ENCODE measurements around the gene FOXN1.
A peak's percentile ranks its signal among the peaks of the same experiment; 100 is the strongest.

Gene FOXN1

GRCh38 chr17:28526381-28526780, 20.2 kb downstream of the FOXN1 start:
- no peak for DNase-seq (ENCODE audit: low spot score)

GRCh38 chr17:28527181-28527681, 21.1 kb downstream of the FOXN1 start:
- DNase-seq (ENCODE audit: low spot score), result peak; percentile 6

GRCh38 chr17:28527859-28528258, 21.7 kb downstream of the FOXN1 start:
- DNase-seq (ENCODE audit: low spot score), result no peak

GRCh38 chr17:28528327-28529012, 22.3 kb downstream of the FOXN1 start:
- no peak for DNase-seq (ENCODE audit: low spot score)

GRCh38 chr17:28529013-28529400, 22.9 kb downstream of the FOXN1 start:
- no peak for DNase-seq (ENCODE audit: low spot score)

GRCh38 chr17:28530250-28530649, 24.1 kb downstream of the FOXN1 start:
- DNase-seq (ENCODE audit: low spot score), result no peak

- DNase-seq (ENCODE audit: low spot score), result no peak
These were observed 24.8 kb downstream of the FOXN1 start for GRCh38 chr17:28530926-28531325.

- no peak for DNase-seq (ENCODE audit: low spot score)
These were observed 26.2 kb downstream of the FOXN1 start for GRCh38 chr17:28532050-28532960.

- DNase-seq (ENCODE audit: low spot score), result no peak
These were observed 27.1 kb downstream of the FOXN1 start for GRCh38 chr17:28533091-28533807.

GRCh38 chr17:28534740-28535375, 28.7 kb downstream of the FOXN1 start:
- DNase-seq (ENCODE audit: low spot score), result no peak

- DNase-seq (ENCODE audit: low spot score), result no peak
These were observed 30.5 kb downstream of the FOXN1 start for GRCh38 chr17:28536532-28537218.

- DNase-seq (ENCODE audit: low spot score), result no peak
These were observed 31.1 kb downstream of the FOXN1 start for GRCh38 chr17:28537219-28537610.

- DNase-seq (ENCODE audit: low spot score), result no peak
These were observed 32.2 kb downstream of the FOXN1 start for GRCh38 chr17:28538296-28538895.

- DNase-seq (ENCODE audit: low spot score), result no peak
These were observed 34.1 kb downstream of the FOXN1 start for GRCh38 chr17:28540231-28540630.

- DNase-seq (ENCODE audit: low spot score), result no peak
These were observed 35.3 kb downstream of the FOXN1 start for GRCh38 chr17:28541439-28541838.

GRCh38 chr17:28544402-28545140, 38.4 kb downstream of the FOXN1 start:
- DNase-seq (ENCODE audit: low spot score), result no peak

GRCh38 chr17:28545141-28545503, 39.0 kb downstream of the FOXN1 start:
- DNase-seq (ENCODE audit: low spot score), result no peak

- DNase-seq (ENCODE audit: low spot score), result no peak
These were observed 39.8 kb downstream of the FOXN1 start for GRCh38 chr17:28545787-28546415.

GRCh38 chr17:28547096-28547622, 41.0 kb downstream of the FOXN1 start:
- no peak for DNase-seq (ENCODE audit: low spot score)

All from hematopoietic multipotent progenitor cell treated with erythropoietin and hydrocortisone succinate and interleukin-3 and kit ligand, for 15 days (in vitro differentiated cells).